G401.6 (cell line): ENCODE results near the gene TRIM67.
"Not testable (repeated sequence)": the region's sequence is repeated elsewhere in the genome, so short reads cannot be mapped to it uniquely, and the experiment has no call there.

Experiments used
- FAIRE-seq: peaks from 2 replicates; lab custom pipeline; 2012; peaks lifted over from hg19 to GRCh38; lab: Jason Lieb, UNC

Gene TRIM67

DNA sequence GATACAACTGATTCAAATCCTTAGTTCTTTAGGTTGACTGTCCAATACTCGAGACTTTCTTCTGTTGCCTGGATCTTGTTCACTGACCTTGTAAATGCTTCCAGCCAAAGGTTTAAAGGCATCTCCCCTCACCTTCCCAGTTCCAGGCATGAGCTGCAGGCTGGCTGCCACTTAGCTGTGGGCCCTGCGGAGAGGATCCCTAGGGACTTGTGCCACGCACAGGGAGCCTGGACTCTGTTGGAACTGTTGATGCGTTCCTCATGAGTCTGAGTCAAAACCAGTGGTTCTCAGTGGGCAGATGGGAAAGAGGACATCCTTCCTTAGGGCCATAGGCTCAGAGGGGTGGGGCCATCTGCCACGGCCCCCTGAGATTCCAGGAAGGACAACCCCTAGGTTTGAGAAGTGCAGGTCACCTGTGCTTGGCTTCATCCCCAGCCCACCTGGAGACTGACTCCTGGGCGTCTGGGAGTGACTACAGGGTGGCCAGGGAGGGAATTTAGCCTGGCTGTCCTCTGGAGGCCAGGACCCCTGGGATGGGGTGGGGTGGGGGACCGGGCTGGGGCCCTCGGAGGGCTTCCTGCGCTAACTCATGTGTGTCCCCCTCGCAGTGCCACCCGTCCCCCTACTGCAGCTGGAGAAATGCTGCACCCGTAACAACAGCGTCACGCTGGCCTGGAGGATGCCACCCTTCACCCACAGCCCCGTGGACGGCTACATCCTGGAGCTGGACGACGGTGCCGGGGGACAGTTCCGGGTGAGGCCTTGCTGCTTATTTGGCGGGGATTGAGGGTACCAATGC is 41.6 kb downstream of the TRIM67 start:
- no peak for FAIRE-seq

DNA sequence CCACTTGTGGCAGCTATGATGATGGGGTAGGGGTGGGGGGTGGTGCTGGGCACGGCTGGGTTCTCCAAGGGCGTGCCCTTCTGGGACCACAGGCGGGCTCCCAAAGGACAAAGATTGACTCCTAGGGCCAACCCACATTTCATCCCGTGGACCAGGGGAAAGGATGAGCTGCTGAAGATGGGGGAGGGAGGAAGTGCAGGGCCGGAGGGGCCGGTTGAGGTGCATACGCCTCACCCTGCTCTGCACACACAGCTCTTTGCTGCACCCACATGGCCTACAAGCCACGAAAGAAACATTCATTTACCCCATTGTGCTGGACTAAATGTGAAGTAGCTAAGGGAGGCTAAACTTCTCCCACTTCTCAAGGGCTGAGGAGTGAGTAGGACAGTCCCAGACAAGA is 45.0 kb downstream of the TRIM67 start:
- no peak for FAIRE-seq

DNA sequence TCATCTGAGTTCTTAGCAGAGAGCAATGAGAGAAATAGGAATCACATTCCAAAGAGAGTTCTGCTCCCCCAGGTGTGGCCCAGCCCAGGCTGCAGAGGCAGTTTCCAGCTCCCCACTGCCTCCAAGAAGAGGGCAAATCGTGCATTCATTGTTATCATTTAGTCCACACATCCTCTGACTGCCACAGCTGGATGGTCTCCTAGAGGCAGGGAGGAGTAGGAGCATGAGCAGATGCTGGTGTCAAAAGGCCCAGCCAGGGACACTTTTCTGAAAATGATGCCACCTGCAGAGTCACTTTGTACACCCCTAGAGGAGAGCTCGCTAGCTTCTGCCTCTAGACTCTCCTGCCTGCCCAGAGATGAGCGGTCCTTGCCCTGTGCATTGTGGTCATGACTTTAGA is 45.6 kb downstream of the TRIM67 start:
- no peak for FAIRE-seq

DNA sequence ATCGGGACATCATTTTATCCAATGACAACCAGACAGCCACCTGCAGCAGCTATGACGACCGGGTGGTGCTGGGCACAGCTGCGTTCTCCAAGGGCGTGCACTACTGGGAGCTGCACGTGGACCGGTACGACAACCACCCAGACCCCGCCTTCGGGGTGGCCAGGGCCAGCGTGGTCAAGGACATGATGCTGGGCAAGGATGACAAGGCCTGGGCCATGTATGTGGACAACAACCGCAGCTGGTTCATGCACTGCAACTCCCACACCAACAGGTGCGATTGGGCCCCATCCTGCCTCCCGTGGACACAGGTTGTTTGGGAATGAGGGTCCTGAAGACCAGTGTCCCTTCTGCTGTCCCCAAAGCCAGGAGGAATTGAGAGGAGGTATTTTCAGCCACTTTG is 47.1 kb downstream of the TRIM67 start:
- no peak for FAIRE-seq

DNA sequence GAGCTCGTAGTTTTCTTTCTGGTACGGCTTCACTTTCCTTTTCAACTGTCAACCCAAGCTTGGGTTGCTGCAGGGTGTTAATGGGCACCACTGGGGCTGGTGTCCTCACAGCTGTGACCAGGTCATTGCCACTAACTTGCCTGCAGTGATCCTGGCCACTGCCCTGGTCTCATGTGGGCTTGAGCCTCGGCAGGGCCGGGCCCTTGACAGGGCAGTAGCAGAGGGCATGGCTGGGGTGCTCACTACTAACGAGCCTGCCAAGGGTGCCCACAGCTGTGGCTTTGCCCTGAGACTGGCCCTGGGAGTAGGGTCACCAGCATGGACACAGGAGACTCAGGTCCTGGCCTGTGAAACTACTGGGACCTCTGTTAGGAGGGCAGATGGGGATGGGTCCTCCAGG is 47.7 kb downstream of the TRIM67 start:
- no peak for FAIRE-seq

DNA sequence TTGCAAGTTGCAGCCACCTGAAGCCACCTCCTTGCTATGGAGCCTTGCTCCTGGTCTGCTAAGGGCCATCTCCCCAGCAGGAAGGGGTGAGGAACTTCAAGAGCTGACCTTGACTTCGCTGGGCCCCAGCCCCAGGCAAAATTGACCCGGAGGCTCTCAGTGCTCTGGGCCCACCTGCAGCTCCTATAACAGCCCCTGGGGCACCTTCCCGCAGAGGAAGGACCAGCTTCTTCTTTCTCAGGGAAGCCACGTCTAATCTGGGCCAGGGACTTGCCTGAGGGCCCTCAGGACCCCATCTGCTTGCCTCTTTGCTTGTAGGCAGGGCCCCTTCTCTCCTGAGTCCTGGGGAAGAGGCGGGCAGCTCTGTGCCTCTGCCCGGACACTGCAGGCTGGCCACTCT is 48.3 kb downstream of the TRIM67 start:
- FAIRE-seq = no peak

DNA sequence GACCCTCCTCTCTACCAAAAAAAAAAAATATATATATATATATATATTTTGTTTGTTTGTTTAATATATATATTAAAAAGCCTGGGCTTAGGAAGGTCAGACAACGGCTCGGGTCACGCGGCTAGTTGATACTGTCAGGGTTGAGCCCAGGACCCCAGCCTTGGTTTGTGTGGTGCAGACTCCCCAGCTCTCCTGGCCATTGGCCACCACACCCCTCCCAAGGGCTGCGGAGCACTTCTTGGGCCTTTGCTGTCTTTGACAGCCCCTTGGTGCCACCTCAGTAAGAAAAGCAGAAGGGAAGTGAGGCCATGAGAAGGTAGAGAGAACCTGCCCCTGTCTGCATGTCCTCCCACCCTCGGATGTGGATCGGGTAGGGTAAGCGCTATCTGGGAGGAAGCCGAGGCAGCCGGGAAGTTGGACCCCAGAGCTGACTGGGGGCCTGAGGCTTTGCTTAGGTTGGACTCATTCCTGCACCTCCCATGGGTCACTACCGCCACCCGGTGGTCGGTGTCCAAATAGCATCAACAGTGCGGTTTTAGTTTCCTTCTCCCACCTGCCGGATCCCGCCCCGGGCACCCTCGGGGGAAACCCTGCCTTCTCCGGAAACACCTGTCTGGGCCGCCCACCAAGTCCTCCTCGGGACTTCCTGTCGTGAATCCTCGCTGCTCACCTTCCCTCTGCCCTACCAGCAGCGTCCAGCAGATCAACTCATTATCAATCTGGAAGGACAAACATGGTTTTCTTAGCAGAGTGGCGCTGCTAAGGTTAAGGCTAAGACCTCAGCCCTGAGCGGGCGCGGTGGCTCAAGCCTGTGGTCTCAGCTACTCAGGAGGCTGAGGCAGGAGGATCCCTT is 49.4 kb downstream of the TRIM67 start:
- no peak for FAIRE-seq

DNA sequence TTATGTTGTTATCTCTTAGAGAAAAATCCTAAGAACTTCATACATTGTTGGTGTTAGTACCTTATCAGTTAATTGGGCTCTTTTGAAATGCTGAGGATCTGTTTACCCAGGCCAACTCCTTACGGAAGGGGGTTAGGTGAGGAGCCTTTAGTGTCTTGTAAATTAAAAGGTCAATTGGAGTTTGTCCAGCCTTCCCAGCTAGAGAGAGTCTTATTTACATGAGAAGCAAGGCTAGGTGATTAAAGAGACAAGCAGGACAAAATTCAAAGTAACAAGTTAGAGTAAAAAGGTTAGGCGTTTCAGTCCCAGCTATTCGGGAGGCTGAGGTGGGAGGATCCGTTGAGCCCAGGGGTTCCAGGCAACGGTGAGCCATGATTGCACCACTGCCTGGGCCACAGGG is 50.4 kb downstream of the TRIM67 start:
- FAIRE-seq = not testable (repeated sequence)

DNA sequence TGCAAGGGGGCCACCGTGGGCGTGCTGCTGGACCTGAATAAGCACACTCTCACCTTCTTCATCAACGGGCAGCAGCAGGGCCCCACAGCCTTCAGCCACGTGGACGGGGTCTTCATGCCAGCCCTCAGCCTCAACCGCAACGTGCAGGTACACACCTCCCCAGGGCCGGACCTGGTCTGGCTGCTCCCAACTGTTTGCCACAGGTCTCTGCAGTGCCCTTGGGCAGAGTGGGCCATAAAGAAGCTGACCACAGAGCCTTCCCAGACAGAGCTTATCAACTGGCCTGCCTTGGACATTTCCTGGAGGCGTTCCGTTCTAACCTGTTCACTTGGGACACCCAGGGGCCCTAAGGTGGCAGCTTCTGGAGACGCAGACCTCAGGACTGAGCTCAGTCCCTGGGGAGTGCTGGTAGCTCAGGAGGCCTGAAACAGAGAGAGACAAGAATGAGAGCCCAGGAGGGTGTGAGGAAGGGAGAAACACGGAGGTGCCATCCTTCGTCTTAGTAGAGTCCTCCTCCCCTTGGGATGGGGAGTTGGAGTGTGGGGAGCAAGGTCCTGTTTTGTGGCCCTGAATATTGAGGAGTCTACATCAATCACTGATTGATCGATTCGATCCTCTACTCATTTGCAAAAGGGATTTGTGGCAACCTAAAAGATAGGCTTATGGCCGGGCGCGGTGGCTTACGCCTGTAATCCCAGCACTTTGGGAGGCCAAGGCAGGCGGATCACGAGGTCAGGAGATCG is 52.1 kb downstream of the TRIM67 start:
- FAIRE-seq = no peak

DNA sequence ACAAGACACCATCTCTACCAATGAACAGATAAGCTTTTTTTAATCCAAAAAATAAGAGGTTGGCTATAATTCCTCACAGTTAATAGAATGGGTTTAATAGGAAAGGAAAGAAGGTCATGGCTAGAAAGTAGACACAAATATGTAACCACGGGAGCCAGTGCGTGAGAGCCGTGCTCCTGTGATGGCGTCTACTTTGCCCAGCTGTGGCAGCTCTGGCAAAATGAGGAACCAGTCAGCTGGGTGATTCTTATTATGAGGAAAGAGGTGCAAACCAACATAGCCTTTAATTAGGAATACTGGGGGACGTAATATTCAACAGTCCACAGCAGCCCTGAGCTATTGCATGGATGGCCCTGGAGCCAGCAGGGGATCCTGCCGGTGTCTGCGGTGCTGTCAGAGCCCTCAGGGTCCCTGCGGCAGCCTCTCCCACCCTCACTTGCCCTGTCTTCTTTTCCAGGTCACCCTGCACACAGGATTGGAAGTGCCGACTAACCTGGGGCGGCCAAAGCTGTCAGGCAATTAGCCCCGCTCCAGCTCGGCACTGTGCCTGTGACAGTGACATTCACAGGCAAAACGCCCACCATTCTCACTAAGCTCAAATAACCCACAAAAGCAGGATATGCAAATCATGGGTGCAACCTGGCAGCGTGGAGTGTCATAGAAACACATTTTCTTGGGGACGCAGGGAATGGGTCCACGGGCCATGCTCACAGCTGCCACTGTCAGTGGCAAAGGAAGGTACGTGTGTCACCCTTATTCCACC is 53.2 kb downstream of the TRIM67 start:
- FAIRE-seq = no peak

DNA sequence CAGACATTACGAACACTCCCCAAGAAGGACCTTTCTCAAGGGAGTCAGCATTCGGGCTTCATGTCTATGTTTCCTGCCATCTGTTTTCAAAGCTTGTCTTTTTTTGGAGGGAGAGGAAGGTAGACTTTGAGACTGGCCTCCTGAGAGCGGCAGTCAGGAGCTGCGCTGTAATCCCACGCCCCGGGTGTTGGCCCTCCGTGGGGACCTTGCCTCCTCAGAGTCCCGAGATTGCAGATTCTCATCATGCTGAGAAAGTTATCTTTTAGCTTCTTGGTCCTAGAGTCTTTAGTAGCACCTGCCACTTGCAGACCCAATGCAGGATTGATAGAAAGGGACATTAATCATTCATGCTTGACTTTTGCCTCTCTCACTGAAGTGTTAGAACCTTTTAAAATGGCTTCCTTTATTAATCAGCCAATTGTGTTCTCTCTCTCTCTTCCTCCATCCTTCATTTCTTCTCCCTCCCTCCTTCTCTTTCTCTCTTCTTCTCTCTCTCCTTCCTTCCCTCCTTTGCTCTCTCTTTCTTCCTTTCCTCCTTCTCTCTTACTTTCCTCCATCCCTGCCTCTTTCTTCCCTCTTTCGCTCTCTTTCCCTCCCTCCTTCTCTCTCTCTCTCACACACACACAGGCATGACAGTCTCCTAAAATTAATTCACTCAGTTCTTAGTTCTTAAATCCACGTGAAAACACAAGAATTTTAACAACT is 54.0 kb downstream of the TRIM67 start:
- FAIRE-seq = no peak

DNA sequence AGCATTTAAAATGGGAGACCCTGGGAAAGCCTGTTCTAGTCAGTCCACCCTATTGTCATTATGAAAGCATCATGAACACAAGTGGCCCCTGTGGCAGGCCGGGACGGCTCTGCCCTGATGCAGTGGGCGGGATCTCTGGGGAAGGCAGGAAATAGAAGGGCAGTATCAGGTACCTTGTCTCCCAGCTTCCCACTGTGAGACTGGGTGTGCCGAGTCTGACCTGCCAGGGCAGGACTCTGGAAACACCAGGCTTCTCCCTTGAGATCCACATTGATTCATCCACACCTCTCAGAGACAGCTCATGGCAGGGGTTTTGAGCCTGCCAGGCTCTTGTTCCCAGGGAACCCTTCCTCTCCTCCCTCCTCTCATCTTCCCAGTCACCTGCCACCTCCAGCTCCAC is 54.6 kb downstream of the TRIM67 start:
- no peak for FAIRE-seq

DNA sequence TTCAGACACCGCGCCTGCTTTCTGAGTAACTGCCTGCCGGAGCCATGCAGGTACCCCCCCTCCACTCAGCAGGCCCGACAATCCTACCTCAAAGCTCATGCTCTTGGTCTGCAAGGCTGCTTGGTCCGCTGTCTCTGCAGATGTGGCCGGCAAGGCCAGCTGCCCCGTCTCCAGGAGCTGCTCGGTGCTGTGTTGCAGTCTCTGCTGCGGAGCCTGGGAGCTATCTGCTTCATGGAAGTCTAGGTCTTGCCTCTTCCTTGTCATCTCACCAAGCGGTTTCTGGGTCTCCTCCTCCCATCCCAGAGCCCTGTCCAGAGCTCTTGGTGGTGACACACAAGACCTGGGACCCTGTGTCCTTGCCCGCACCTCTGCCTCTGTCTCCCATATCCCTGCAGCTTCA is 55.2 kb downstream of the TRIM67 start:
- no peak for FAIRE-seq

DNA sequence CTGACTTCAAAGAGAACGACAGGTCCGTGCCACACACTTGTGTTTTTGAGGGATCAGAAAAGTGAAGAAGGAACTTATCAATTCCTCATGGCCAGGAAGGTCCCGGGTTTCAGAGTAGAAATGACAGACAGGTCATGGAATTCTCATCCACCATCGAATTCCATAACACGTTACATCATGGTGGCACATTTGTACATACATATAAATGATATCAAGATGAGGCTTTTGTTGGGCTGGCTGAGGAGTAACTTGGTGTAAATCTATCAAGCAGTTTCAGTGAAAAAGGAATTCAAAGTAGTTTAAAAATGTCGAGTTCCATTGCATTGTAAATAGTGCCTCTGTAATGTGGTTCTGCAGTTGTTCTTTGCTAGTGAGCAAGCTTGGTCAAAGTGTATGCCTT is 56.2 kb downstream of the TRIM67 start:
- no peak for FAIRE-seq

DNA sequence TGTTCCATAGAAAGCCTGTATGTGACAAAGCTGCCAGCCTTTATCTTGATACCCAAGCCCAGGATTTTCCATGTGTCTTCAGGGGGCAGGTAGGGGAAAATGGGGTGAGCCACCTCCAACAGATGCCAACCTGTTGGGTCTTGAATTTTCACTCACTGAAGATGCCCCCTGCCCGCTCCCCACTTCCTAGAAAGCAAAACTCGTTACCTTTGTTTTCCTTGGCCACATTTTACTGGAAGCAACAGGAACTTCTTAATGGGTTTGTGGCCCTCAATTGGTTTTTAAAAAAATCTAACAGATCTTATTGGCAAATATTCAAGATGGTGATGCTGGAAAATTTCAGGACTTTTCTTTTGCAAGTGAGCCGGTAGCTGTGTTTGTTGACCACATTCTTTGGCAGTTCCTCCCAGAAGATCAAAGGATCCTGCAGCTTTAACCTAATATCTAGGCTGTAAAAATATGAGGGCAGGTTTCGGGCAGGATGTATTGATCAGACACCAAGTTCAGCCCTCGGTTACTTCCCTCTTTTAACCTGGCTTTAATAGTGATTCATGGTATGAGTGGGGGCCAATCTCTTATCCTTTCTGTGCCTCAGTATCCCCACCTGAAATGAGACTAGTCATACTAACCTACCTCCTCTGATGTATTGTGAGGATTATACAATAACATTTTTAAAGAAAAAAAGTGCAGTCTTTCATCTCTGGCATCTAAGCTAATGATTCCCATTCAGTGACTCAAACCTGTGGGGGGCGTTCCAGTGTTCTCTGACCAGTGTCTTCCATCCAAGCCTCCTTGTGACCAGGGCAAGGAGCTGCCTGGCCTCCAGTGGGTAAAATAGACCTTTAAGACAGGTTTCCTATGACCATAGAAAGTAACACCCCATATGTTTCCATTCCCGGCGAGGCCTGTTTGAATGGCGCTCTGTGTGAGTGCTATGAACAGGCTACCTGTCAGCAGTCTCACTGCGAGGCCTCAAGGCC is 57.9 kb downstream of the TRIM67 start:
- no peak for FAIRE-seq

DNA sequence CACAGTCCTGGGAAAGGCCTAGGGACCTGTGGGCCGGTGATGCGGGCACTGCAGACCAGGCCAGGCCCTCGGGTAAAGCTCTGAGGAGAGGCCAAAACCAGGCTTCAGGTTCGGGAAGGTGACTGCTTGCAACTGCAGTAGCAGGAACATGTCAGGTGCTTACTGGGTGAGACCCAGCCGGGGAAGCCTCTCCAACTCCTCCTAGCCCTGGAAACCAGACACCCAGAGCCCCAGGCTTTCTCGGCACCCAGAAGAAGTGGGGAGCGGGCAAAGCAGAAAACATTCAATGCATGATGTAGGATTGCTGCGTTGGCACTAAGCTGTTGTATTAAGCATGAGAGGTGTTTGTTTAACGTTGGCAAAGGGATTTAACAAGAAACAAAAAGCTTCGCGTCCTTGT is 58.9 kb downstream of the TRIM67 start:
- FAIRE-seq = no peak

DNA sequence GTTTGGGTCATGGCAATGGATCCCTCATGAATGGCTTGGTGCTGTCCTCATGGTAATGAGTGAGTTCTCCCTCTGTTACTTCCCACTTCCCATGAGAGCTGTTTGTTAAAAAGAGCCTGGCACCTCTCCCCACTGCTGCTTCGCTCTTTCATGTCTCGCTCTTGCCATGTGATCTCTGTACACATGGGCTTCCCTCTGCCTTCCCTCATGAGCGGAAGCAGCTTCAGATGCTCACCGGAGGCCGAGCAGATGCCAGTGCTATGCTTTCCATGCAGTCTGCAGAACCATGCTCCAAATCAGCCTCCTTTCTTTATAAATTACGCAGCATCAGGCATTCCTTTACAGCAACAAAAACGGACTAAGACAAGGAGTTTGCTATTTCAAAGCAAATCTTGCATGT is 64.3 kb downstream of the TRIM67 start:
- no peak for FAIRE-seq

DNA sequence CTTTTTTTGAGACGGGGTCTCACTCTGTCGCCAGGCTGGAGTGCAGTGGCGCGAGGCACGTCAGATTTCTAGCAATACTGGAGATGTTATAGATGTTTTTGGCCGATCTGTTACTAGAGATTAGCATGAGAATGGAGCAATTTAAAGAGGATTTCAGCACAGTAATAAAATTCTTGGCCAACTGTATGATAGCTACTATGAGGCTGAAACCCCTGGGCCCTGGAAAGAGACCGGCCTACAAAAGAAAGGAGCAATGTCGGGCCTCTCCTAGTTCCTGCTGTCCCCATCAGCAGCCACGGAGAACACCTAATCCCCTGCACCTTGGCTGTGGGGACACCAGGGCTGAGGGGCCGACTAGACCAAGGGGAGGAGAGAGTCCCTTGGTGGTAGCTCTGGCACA is 69.7 kb downstream of the TRIM67 start:
- no peak for FAIRE-seq

DNA sequence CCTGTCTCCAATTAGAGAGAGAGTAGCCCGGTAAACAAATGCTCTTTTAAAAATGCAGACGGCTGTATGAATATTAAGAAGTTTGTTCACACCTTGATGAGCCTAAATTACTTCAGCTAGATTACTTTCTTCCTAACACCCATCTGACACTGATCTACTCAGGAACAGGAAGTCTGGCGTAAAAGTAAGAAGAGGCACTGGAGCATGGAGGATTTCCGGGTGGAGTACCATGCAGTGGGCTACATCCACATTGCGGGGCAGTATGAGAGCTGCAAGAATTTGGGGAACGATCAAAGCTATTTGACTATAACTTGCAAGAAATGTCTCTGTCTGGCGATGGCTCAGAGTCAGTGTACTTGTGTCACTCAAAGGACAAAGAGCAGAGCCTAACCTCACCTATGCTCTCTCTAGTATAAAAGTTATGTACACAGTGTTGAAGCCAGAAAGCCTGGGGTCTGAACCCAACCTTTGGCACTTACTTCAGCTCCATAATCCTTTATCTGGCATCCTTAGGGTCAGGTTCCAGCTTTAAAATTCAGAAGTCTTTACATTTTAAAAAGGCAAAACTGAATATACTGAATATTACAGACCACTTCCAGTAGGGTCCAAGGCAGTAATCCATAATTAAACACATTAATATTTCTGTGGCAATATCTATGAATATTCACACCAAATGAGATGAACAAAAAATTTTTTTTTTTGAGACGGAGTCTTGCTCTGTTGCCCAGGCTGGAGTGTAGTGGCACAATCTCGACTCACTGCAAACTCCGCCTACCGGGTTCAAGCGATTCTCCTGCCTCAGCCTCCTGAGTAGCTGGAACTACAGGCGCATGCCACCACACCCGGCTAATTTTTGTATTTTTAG is 71.2 kb downstream of the TRIM67 start:
- no peak for FAIRE-seq
